Activated CD4-positive, alpha-beta T cell treated with anti-CD3 and anti-CD28 coated beads, Interleukin-2, amount 50 U/mL, for 24 hours (primary cell): ENCODE results near the gene CGA.

Experiments used
- DNase-seq, 2 donors: peaks; one replicate each; pipeline ENCODE4 v3.0.0-alpha.2; 2020; ENCODE audit warnings: low read depth in 1 of 2, low spot score in 1 of 2

Gene CGA

DNA sequence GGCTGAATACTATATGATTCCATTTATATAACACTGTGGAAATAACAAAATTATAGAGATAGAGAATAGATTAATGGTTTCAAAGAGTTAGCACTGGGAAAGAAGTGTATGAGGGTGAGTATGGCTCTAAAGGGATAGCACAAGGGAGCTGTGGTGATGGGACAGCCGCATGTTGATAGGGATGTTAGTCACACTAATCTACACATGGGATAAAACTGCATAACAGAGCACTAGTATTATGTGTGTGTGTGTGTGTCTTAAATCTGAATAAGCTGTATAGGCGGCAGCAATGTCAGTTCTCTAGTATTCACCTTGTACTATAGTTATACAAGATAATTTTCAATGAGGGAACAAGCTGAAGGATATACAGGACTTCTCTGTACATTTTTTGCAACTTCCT is 5.8 kb downstream of the CGA start:
- no peak for DNase-seq

GRCh38 chr6:87088076-87088475 is 6.8 kb downstream of the CGA start:
- DNase-seq = no peak

DNA sequence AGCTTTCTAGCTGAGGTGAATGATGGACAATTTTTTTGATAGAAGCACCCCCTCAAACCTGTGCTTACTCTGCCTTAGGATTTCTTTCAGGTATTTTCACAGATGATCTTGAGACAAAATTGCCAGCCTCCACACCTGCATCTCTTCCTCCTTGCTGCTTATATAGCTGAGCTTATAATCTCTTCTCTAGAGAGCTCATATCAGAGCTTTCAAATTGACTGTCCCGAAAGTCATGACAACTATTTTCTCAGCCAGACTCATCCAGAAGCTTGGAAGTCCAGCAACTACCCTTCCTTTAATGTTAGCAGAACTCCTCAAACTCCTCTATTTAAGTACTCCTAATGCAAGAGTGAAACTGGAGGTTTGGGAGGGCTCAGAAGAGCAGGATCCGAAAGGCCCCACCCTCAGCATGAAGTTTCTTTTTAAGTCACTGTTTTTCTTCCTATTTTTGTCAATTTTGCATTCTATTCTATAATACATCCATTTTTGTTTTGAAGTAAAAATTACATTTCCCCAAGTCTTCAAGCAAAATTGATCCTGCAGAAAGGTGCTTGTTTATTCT is 12.7 kb downstream of the CGA start:
- DNase-seq = no peak

DNA sequence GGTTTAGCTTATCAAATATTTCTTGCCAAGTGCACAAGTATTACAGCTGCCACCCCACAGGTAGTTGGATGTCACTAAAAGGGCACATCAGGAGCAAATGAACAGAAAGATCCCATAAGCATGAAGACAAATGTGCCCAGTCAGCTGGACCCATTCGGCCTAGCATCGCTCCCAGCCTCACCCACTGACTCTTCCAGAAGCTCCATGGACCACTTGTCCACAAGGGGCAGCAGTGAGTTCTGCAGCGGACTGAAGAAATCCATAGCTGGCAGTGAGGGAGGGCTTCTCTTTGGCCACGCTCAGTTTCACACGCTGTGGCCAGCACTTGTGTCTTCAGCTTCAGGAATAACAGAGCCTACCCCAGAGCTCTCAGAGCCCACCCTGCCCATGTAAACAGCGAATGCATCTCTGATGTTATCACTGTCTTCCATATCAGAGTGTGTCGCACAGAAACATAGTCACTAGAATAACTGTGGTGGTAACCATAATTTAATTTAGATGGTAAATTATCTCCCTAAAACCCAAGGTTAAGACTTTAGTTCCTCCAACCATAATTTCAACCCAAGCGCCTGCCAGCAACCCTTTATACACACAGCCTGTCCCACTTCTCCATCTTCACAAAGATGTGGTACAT is 15.8 kb downstream of the CGA start:
- peak; percentile 8 to 38 for DNase-seq

DNA sequence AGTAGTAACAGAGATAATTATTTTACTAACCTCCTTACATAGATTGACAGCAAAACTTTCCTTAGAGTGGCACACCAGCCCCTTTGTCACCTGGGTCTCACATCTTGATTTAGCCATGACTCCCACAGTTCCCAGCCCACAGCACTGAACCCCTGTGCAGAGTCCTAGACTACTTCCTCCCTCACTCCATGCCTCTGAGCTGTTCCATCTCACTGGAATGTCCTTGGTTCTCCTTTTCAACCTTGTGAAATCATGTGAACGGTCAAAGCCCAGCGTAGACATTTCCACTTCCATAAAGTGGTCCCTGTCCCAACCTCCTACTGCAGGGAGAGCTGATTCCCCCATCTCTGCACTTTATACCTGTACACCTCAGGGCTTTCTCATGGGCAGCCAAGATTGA is 19.7 kb downstream of the CGA start:
- no peak for DNase-seq

DNA sequence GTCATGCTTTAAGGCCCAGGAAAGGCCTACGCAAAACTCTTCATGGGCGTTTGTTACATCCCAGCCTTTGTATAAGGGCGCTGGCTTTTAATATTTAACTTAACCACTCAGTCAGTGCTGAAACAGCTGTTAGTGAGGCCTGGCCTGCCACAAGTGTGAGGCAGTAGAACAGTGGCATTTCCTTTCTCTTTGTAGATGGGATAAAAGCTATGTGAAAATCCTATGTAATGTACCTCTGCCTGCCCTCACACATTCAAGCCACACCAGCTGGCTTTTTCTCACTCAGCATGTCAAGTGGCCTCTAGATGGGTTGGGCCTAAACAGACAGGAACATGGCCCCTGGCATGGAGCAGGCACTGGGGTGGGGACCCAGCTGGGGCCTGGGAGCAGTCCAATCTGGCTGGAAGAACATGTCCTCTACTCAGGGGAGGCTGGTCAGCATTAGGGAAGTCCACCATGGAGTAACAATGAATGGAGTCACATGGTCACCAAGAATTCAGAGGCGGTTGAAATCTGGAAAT is 20.7 kb downstream of the CGA start:
- DNase-seq = no peak

GRCh38 chr6:87071683-87072082 is 23.2 kb downstream of the CGA start:
- no peak for DNase-seq

- no peak for DNase-seq
These were observed 24.2 kb downstream of the CGA start for GRCh38 chr6:87070741-87071140.

DNA sequence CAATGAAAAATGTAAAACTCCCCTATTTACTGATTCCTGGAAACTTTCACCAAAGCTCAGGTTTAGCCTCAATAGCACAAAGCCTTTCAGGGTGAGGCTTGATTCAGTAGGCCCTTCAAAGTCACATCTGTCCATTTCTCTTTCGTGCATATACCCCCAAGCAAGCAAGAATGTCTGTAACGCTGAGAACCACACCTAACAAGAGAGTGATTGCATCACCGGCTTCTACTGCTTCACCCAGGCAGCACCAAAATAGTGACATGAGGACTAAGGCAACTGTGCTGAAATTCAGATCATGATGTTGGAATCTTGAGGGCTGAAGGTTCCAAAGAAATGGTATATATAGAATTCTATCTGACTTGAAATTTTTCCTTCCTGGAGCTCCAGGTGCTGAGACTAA is 26.1 kb downstream of the CGA start:
- no peak for DNase-seq

- DNase-seq = peak in 1 of 2 donors; percentile 6
These were observed 28.2 kb downstream of the CGA start for GRCh38 chr6:87066449-87067333.

GRCh38 chr6:87065117-87065516 is 29.8 kb downstream of the CGA start:
- no peak for DNase-seq

- DNase-seq = no peak
These were observed 35.0 kb downstream of the CGA start for GRCh38 chr6:87059943-87060342.

DNA sequence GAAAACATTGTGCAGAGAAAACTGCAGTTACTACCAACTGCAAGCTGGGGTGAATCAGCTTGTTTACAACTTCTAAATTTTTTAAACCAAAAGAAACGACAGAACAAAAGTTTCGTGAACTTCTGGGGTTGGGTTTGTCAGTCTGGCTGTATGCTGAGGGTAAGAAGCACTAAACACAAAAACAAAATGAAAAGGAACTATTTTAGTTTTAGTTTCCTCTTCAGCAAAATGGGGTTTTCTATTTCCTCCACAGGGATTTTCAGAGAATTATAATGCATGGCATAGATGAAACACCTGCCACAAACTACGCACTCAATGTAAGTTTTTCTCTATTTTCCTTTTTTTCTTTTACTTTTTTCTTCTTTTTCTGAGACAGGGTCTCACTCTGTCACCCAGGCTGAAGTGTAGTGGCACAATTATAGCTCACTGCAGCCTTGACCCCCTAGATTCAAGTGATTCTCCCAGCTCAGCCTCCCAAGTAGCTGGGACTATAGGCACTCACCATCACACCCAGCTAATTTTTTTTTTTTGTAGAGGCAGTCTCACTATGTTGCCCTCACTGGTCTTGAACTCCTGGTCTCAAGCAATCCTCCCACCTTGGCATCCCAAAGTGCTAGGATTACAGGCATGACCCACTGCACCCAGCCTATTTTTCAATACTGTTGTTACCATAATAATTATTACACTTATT is 40.6 kb downstream of the CGA start:
- no peak for DNase-seq

DNA sequence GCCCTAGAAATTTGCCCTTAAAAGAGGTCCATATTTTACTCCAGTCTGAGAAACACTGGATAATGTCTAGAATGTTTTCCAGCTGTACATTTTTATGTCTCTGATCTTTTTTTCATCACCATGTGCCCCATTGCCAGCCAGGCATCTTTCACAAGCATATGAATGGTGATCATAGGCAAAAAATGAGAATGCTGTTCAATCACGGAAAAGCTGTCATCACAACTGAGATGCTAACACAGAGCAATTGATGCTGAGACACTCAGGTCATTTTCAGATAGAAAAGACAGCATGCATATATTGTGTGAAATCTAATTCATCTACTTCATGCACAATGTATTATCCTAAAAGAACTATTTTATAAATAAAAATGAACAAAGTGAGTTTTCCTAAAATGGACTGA is 41.6 kb downstream of the CGA start:
- DNase-seq = no peak

- DNase-seq = no peak
These were observed 45.1 kb downstream of the CGA start for GRCh38 chr6:87049779-87050178.

DNA sequence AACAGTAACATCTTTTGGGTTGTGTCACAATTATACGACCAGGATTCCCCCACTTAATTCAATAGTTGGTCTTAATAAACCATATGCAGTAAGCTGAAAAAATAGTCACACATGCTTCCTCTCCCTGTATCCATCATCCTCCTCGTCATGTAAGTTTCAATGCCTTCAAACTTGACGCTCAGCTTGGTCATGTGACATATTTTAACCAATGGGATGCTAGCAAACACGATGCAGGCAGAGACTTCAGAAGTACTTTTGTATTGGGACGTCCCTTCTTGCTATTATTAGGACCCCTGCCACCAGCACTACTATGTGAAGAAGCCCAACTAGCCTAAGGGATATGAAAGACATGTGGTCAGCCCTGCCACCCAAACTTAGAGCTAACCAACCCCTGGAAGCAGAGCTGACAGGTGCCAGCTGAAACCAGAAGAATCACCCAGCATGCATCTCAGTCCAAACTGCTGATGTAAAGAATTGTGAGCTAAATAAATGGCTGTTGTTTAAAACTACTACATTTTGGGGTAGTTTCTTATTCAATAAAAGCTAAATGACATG is 49.3 kb downstream of the CGA start:
- DNase-seq = no peak

- DNase-seq = no peak
These were observed 54.2 kb downstream of the CGA start for GRCh38 chr6:87040729-87041128.
